Gastrocnemius medialis (tissue), 4 donors: ENCODE measurements around the gene TOP3A. TPM values are rescaled to one million over a fixed set of nuclear protein-coding genes. Genes with fewer than 3 reads are reported as not detected.

Experiments used
- ATAC-seq, 2 donors: fragments of 150-250 bp; one replicate each; pipeline ENCODE4 v1.9.1; 2016
- DNase-seq, 2 donors: peaks; one replicate each; pipeline ENCODE4 v3.0.0-alpha.2; 2019
- H3K27ac ChIP-seq, 4 donors: fragments of 200-600 bp; sonication (generic); 1 replicate in 1 of 4; 2 replicates in 3 of 4; pipeline ENCODE4 v1.5.1; 2016 to 2018; ENCODE audit warnings: mild to moderate bottlenecking in 2 of 4, moderate library complexity in 1 of 4
- H3K27me3 ChIP-seq, 3 donors: fragments of 200-600 bp; sonication (generic) in 2 of 3; 1 replicate in 1 of 3; 2 replicates in 2 of 3; pipeline versions ENCODE4 v1.5.1 to v1.6.0; 2016 to 2019; ENCODE audit warnings: mild to moderate bottlenecking in 1 of 3, moderate library complexity in 1 of 3
- H3K36me3 ChIP-seq, 2 donors: fragments of 200-600 bp; sonication (generic) in 1 of 2; one replicate each; pipeline ENCODE4 v1.5.1; 2017 to 2018
- H3K4me1 ChIP-seq, 2 donors: fragments of 200-600 bp; sonication (generic) in 1 of 2; one replicate each; pipeline ENCODE4 v1.5.1; 2016 to 2017; ENCODE audit warnings: mild to moderate bottlenecking in 2 of 2
- H3K4me3 ChIP-seq, 4 donors: fragments of 200-600 bp; sonication (generic) in 3 of 4; 1 replicate in 1 of 4; 2 replicates in 3 of 4; pipeline ENCODE4 v1.5.1; 2016 to 2019; ENCODE audit warnings: mild to moderate bottlenecking in 2 of 4
- H3K9me3 ChIP-seq, 3 donors: fragments of 200-600 bp; sonication (generic) in 2 of 3; 1 replicate in 1 of 3; 2 replicates in 2 of 3; pipeline ENCODE4 v1.5.1; 2016 to 2019
- CTCF ChIP-seq, 5 experiments: fragments of 450-650 bp in 3 of 5; fragments of 200-600 bp in 2 of 5; sonication (generic) in 2 of 5; IDR thresholded peaks in 4 of 5; conservative IDR thresholded peaks in 1 of 5; 1 replicate in 4 of 5; 2 replicates in 1 of 5; pipeline ENCODE4 v1.5.1; 2016 to 2019; ENCODE audit warnings: antibody characterized with exemption in 5 of 5, mild to moderate bottlenecking in 3 of 5, moderate library complexity in 3 of 5
- POLR2A ChIP-seq, 2 donors: fragments of 450-650 bp; IDR thresholded peaks; one replicate each; pipeline ENCODE4 v1.6.1; 2017; ENCODE audit warnings: antibody characterized with exemption in 2 of 2, mild to moderate bottlenecking in 2 of 2, moderate library complexity in 2 of 2
- in situ Hi-C, 4 donors: fragments of 200-750 bp; cut with MboI; loops; one replicate each; pipeline versions ENCODE4 v1.15.0 to v1.8.0; 2017; ENCODE audit warnings: low sequenced_read_pairs in 4 of 4
- intact Hi-C: fragments of 100-400 bp; cut with DNase I; formaldehyde crosslinking; loops from one replicate; pipeline ENCODE4 v1.15.1; 2023; ENCODE audit warnings: low total_unique reads
- total RNA-seq, 4 donors: library from RNA; depleted of rRNA; stranded (reverse); fragments of >200 nt; gene quantifications; one replicate each; pipeline versions ENCODE4 v1.1.0 to v1.2.3, GENCODE V29; 2016

Gene TOP3A
- 10 to 100 TPM; 17.7 to 62.4 (median 22.1) TPM for total RNA-seq

GRCh38 chr17:18314731-18315561, at the start of gene TOP3A, which contains the start of gene SMCR8:
Gene TOP3A, minus strand, starts transcription at chr17:18314994. Its CDS starts 216 bp downstream, at chr17:18314778.
Gene SMCR8, plus strand, starts transcription at chr17:18315293. Its CDS starts 497 bp downstream, at chr17:18315790.
- peaks cover 0 to 21% of the 10 kb centered on the region in 2 donors for H3K36me3 ChIP-seq
- in situ Hi-C loops, result loop anchor here in 3 of 4 donors (5.0 to 10.0 kb wide), 3 partner anchors 50 to 93 kb away; partner anchors contain the start of genes LLGL1 (in 1 of the 3) and MIEF2 (in 1 of the 3)
- DNase-seq (peak; percentile 97), ATAC-seq (peak; percentile 94 to 96)
- peaks cover 59 to 60% of the 10 kb centered on the region in 2 donors for H3K4me1 ChIP-seq
- intact Hi-C loops, result loop anchor here (1.0 to 10.0 kb wide), 7 partner anchors 48 to 720 kb away; partner anchors contain the start of genes DRC3, DRG2, LLGL1 and MIEF2
- peak within 1 kb of the TSS; percentile 79 to 94 (median 88) for H3K4me3 ChIP-seq
- H3K9me3 ChIP-seq, result no peaks in the 10 kb centered on the region
- no peaks in the 10 kb centered on the region for H3K27me3 ChIP-seq
- peak within 1 kb of the TSS; percentile 90 to 96 (median 93) for H3K27ac ChIP-seq
- peak; percentile 57 to 59 for TF ChIP-seq POLR2A (IDR thresholded peaks at IDR 0.05)
- TF ChIP-seq CTCF (IDR thresholded peaks at IDR 0.05 in 4 of 5, conservative IDR thresholded peaks at IDR 0.05 in 1 of 5), result peak in 2 of 5 experiments; percentile 7 to 30

GRCh38 chr17:18364166-18364565, 49.4 kb upstream of the TOP3A start:
- in situ Hi-C loops, result no loop called here
- peak overlapping the region in 1 of 4 donors; percentile 89 for H3K27ac ChIP-seq

DNA sequence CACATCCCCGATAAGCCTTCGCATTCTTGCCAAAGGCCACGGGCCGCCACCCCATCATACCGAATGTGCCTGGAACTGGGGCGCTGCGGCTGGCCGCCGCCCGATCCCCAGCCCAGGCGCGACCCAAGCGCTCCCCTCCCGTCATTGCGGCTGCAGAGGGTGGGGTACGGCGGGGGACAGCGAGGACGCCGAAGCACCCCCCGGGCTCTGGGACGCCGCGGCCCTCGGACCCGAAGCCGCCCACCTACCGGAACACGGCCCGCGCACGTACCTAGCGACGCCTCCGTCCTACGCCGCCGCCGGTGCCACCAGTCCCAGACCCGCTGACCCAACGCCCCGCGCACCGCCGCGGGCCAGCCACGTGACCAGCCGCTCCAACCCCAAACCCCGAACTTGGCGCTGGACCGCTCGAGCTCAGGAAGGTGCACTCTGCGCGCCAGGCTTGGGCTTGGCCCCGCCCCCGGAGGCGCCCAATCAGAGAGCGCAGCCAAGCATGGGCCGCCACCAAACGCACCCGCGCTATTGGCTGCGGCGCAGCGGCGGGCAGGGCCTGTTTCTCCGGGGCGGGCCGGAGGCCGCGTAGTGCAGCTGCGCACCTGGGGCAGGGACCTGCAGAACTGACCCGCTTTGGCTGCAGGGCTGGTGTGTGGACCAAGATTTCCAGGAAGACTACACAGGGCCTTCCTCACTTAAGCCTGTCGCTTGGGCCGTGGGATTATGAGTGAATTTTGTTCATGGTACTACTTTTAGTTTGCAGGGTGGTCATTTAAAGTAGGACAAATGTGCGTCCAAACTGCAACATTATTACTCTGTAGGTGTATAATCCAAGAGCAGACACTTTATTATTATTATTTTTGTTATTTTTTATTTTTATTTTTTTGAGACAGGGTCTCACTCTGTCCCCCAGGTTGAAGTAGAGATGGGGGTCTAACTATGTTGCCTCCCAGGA, 48.6 kb upstream of the TOP3A start, which contains the start of gene SHMT1:
TSS of gene SHMT1 (minus strand) at position 450 of the 949 bp plus-strand sequence. CDS start 7,569 bp downstream, outside the sequence.
- DNase-seq (peak; percentile 93 to 95), ATAC-seq (peak; percentile 94 to 95)
- intact Hi-C loops (loop anchor here (1.0 kb wide), 1 partner anchor 48 kb away; the partner anchor contains the start of gene SMCR8), in situ Hi-C loops (no loop called here)
- TF ChIP-seq POLR2A (IDR thresholded peaks at IDR 0.05), result peak; percentile 64 to 71
- TF ChIP-seq CTCF (IDR thresholded peaks at IDR 0.05 in 4 of 5, conservative IDR thresholded peaks at IDR 0.05 in 1 of 5), result no peak
- Histone ChIP-seq H3K36me3 (peaks cover 0 to 7% of the 10 kb centered on the region in 2 donors), H3K4me1 (peaks cover 12 to 19% of the 10 kb centered on the region in 2 donors), H3K27me3 (no peaks in the 10 kb centered on the region), H3K27ac (peak within 1 kb of the TSS; percentile 85 to 91 (median 88)), H3K9me3 (no peaks in the 10 kb centered on the region), H3K4me3 (peak within 1 kb of the TSS; percentile 72 to 98 (median 83))

More at GRCh38 chr17:18364166-18364565, 49.4 kb upstream of the TOP3A start:
- H3K4me3 ChIP-seq, result peak overlapping the region in 1 of 4 donors; percentile 98
- H3K36me3 ChIP-seq, result peaks cover 0 to 7% of the 10 kb centered on the region in 2 donors
- ATAC-seq (no peak), DNase-seq (no peak)
- H3K9me3 ChIP-seq, result no peaks in the 10 kb centered on the region
- peaks cover 12 to 19% of the 10 kb centered on the region in 2 donors for H3K4me1 ChIP-seq
- H3K27me3 ChIP-seq, result no peaks in the 10 kb centered on the region
- intact Hi-C loops, result no loop called here
- TF ChIP-seq CTCF (IDR thresholded peaks at IDR 0.05 in 4 of 5, conservative IDR thresholded peaks at IDR 0.05 in 1 of 5), result no peak
- no peak for TF ChIP-seq POLR2A (IDR thresholded peaks at IDR 0.05)

DNA sequence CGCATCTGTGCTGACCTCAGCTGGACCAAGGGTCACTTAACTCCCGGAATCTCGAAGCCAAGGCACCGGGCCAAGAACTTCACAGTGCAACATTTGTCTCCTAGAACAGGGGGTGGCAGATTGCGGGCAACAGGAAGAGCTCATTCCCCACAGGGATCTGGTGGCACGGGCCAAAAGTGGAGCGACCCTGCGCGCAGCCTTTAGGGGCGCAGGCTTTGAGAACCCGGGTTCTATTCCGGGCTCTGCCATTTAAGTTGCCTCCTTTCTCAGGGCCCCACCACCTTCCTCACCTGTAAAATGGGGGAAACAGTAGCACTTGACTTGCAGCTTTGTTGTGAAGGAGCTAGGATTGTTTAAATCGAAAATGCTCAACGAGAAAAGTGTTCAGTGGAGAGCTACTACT, 47.9 kb upstream of the TOP3A start:
- intact Hi-C loops, result loop anchor here (1.0 kb wide), 1 partner anchor 47 kb away; the partner anchor contains the start of gene SMCR8
- ATAC-seq, result peak; percentile 49 to 55
- peak; percentile 47 to 72 for DNase-seq

More for the DNA sequence above, 47.9 kb upstream of the TOP3A start:
- in situ Hi-C loops, result no loop called here
- H3K27ac ChIP-seq, result peak overlapping the region; percentile 85 to 91 (median 88)
- peak overlapping the region; percentile 72 to 98 (median 83) for H3K4me3 ChIP-seq
- peaks cover 0 to 7% of the 10 kb centered on the region in 2 donors for H3K36me3 ChIP-seq
- no peaks in the 10 kb centered on the region for H3K27me3 ChIP-seq
- TF ChIP-seq CTCF (IDR thresholded peaks at IDR 0.05 in 4 of 5, conservative IDR thresholded peaks at IDR 0.05 in 1 of 5) (no peak), POLR2A (IDR thresholded peaks at IDR 0.05) (no peak)
- no peaks in the 10 kb centered on the region for H3K9me3 ChIP-seq
- peaks cover 12 to 19% of the 10 kb centered on the region in 2 donors for H3K4me1 ChIP-seq
